Thoracic aorta (tissue), 2 donors: ENCODE results near the gene PLA2G6. TPM values are rescaled to one million over a fixed set of nuclear protein-coding genes. Genes with fewer than 3 reads are reported as not detected.
A peak's percentile ranks its signal among the peaks of the same experiment; 100 is the strongest.

Experiments used
- ATAC-seq: fragments of 150-250 bp; one replicate; pipeline ENCODE4 v1.8.0; 2017; ENCODE audit warnings: low read depth; ENCODE audit not compliant: insufficient number of reproducible peaks, low FRiP score
- DNase-seq: peaks from one replicate; pipeline ENCODE4 v3.0.0-alpha.2; 2020; ENCODE audit warnings: low spot score
- H3K27ac ChIP-seq, 2 donors: fragments of 200-600 bp; sonication (generic); 1 replicate in 1 of 2; 2 replicates in 1 of 2; pipeline ENCODE4 v1.5.1; 2016; ENCODE audit warnings: mild to moderate bottlenecking in 2 of 2, moderate library complexity in 2 of 2
- H3K27me3 ChIP-seq: fragments of 200-600 bp; sonication (generic); replicated peaks from 2 replicates; pipeline ENCODE4 v1.6.0; 2016; ENCODE audit warnings: mild to moderate bottlenecking; ENCODE audit not compliant: insufficient read depth
- H3K36me3 ChIP-seq: fragments of 200-600 bp; sonication (generic); one replicate; pipeline ENCODE4 v1.5.1; 2016
- H3K4me1 ChIP-seq, 2 donors: fragments of 200-600 bp; sonication (generic); 1 replicate in 1 of 2; 2 replicates in 1 of 2; pipeline versions ENCODE4 v1.5.1 to v1.6.0; 2016; ENCODE audit warnings: low read depth in 2 of 2, mild to moderate bottlenecking in 1 of 2; ENCODE audit not compliant: control insufficient read depth in 1 of 2
- H3K4me3 ChIP-seq: fragments of 200-600 bp; sonication (generic); 2 replicates; pipeline ENCODE4 v1.5.1; 2016; ENCODE audit warnings: mild to moderate bottlenecking
- H3K9me3 ChIP-seq: fragments of 200-600 bp; sonication (generic); 2 replicates; pipeline ENCODE4 v1.5.1; 2016
- CTCF ChIP-seq: fragments of 200-600 bp; sonication (generic); IDR thresholded peaks from one replicate; pipeline ENCODE4 v1.5.1; 2019; ENCODE audit warnings: antibody characterized with exemption
- total RNA-seq, 2 donors: library from RNA; depleted of rRNA; stranded (reverse); fragments of >200 nt; gene quantifications; one replicate each; pipeline versions ENCODE4 v1.1.0 to v1.2.3, GENCODE V29; 2016

Gene PLA2G6
- total RNA-seq, 2 donors from 2014 or later, result 27.4 to 50.4 TPM

- no peak overlapping the region for H3K4me3 ChIP-seq
- no peaks in the 10 kb centered on the region for H3K27me3 ChIP-seq
- TF ChIP-seq CTCF, result no peak
- no peaks in the 10 kb centered on the region for H3K36me3 ChIP-seq
- H3K4me1 ChIP-seq, result peaks cover 8 to 18% of the 10 kb centered on the region in 2 donors
- H3K27ac ChIP-seq, result peak overlapping the region; percentile 31 to 37
- H3K9me3 ChIP-seq, result no peaks in the 10 kb centered on the region
- DNase-seq, result no peak
- no peak for ATAC-seq
Observed at GRCh38 chr22:38098410-38099249, 83.0 kb downstream of the PLA2G6 start.

GRCh38 chr22:38097557-38098409 is 83.8 kb downstream of the PLA2G6 start:
- Histone ChIP-seq H3K4me1 (peaks cover 8 to 18% of the 10 kb centered on the region in 2 donors), H3K4me3 (no peak overlapping the region), H3K27me3 (no peaks in the 10 kb centered on the region), H3K27ac (peak overlapping the region in 1 of 2 donors; percentile 23), H3K36me3 (no peaks in the 10 kb centered on the region), H3K9me3 (no peaks in the 10 kb centered on the region)
- peak; percentile 20 for TF ChIP-seq CTCF
- DNase-seq (no peak), ATAC-seq (no peak)

GRCh38 chr22:38097058-38097457 is 84.6 kb downstream of the PLA2G6 start:
- Histone ChIP-seq H3K27ac (no peak overlapping the region), H3K27me3 (no peaks in the 10 kb centered on the region), H3K4me1 (peaks cover 8 to 18% of the 10 kb centered on the region in 2 donors), H3K4me3 (no peak overlapping the region), H3K36me3 (no peaks in the 10 kb centered on the region), H3K9me3 (no peaks in the 10 kb centered on the region)
- ATAC-seq (no peak), DNase-seq (no peak)
- TF ChIP-seq CTCF, result no peak

- ATAC-seq (no peak), DNase-seq (no peak)
- Histone ChIP-seq H3K27ac (no peak overlapping the region), H3K27me3 (no peaks in the 10 kb centered on the region), H3K4me3 (peak overlapping the region; percentile 66), H3K9me3 (no peaks in the 10 kb centered on the region), H3K4me1 (peaks cover 3 to 8% of the 10 kb centered on the region in 2 donors), H3K36me3 (no peaks in the 10 kb centered on the region)
- no peak for TF ChIP-seq CTCF
Observed at GRCh38 chr22:38089474-38089851, 92.2 kb downstream of the PLA2G6 start.
